PC-3 (cell line): Measurements from ENCODE around the gene UNCX. TPM values are rescaled to one million over a fixed set of nuclear protein-coding genes. Genes with fewer than 3 reads are reported as not detected.
A peak's percentile ranks its signal among the peaks of the same experiment; 100 is the strongest.

ENCODE experiments used
- ATAC-seq: fragments of 200-7000 bp; cut with Tn5 transposase; 2 replicates; pipeline ENCODE4 v1.9.1; 2020; ENCODE audit warnings: mild to moderate bottlenecking, moderate library complexity
- BruUV-seq: library from RNA; stranded (reverse); fragments of 400-500 nt; replicated peaks from 2 replicates; lab custom pipeline; 2021; lab: Mats Ljungman, UMichigan
- CTCF ChIA-PET: fragments of 300-600 bp; sonication (Branson Sonifier 250); formaldehyde crosslinking; loops from one replicate; lab custom pipeline; 2022; ENCODE audit warnings: antibody characterized with exemption; lab: Charles Lee
- POLR2A ChIA-PET: fragments of 300-600 bp; sonication (Branson Sonifier 250); formaldehyde crosslinking; loops from one replicate; lab custom pipeline; 2022; ENCODE audit warnings: antibody characterized with exemption; ENCODE audit not compliant: unreplicated experiment; lab: Charles Lee
- DNase-seq: peaks from one replicate; pipeline ENCODE4 v3.0.0-alpha.2; 2015
- H2AFZ ChIP-seq: fragments of 300-600 bp; sonication (generic); 2 replicates; pipeline ENCODE4 v1.6.0; 2016; ENCODE audit warnings: antibody characterized with exemption, low read length
- H3F3A ChIP-seq: fragments of 300-600 bp; sonication (generic); one replicate; pipeline ENCODE4 v1.6.0; 2017; ENCODE audit warnings: antibody characterized with exemption, low read length, control low read depth, mild to moderate bottlenecking; ENCODE audit not compliant: unreplicated experiment
- H3K27ac ChIP-seq: fragments of 300-600 bp; sonication (generic); 2 replicates; pipeline ENCODE4 v1.5.1; 2016; ENCODE audit warnings: mild to moderate bottlenecking, low read length
- H3K27me3 ChIP-seq: fragments of 300-600 bp; sonication (generic); 2 replicates; pipeline ENCODE4 v1.6.1; 2016; ENCODE audit warnings: low read length, mixed read lengths
- H3K36me3 ChIP-seq: fragments of 300-600 bp; sonication (generic); 2 replicates; pipeline ENCODE4 v1.6.1; 2016; ENCODE audit warnings: low read depth, mixed run types, low read length, mixed read lengths
- H3K4me1 ChIP-seq: fragments of 300-600 bp; sonication (generic); 2 replicates; pipeline ENCODE4 v1.5.1; 2016; ENCODE audit warnings: low read length; ENCODE audit not compliant: insufficient read depth
- H3K4me2 ChIP-seq: fragments of 300-600 bp; sonication (generic); 2 replicates; pipeline ENCODE4 v1.6.0; 2016; ENCODE audit warnings: low read length
- H3K4me3 ChIP-seq: fragments of 300-600 bp; sonication (generic); 2 replicates; pipeline ENCODE4 v1.5.1; 2016; ENCODE audit warnings: mild to moderate bottlenecking, low read length, mixed read lengths
- H3K79me2 ChIP-seq: fragments of 300-600 bp; sonication (generic); 2 replicates; pipeline ENCODE4 v1.6.1; 2017; ENCODE audit warnings: low read length, mixed read lengths
- H3K9ac ChIP-seq: fragments of 300-600 bp; sonication (generic); 2 replicates; pipeline ENCODE4 v1.6.0; 2016; ENCODE audit warnings: mild to moderate bottlenecking, low read length
- H3K9me2 ChIP-seq: fragments of 300-600 bp; sonication (generic); replicated peaks from 2 replicates; pipeline ENCODE4 v1.6.1; 2016; ENCODE audit warnings: mixed run types, low read length, mixed read lengths
- H3K9me3 ChIP-seq: fragments of 300-600 bp; sonication (generic); 2 replicates; pipeline ENCODE4 v1.6.1; 2016; ENCODE audit warnings: low read length, mixed read lengths
- H4K20me1 ChIP-seq: fragments of 300-600 bp; sonication (generic); 2 replicates; pipeline ENCODE4 v1.6.1; 2016; ENCODE audit warnings: low read length, mixed read lengths
- EZH2 ChIP-seq: fragments of 300-600 bp; sonication (generic); IDR thresholded peaks from one replicate; pipeline ENCODE4 v1.6.1; 2017; ENCODE audit warnings: antibody characterized with exemption, mild to moderate bottlenecking, low read length; ENCODE audit not compliant: unreplicated experiment
- EZH2phosphoT487 ChIP-seq: fragments of 300-600 bp; sonication (generic); IDR thresholded peaks from 2 replicates; pipeline ENCODE4 v1.6.1; 2018; ENCODE audit warnings: mild to moderate bottlenecking, antibody characterized with exemption, low read length, borderline replicate concordance
- intact Hi-C: fragments of 100-400 bp; cut with micrococcal nuclease; formaldehyde crosslinking; loops from 2 replicates; pipeline ENCODE4 v1.9.0; 2023
- total RNA-seq: library from RNA; depleted of rRNA; stranded (reverse); fragments of >200 nt; gene quantifications from 2 replicates; pipeline ENCODE4 v1.2.3, GENCODE V29; 2014
- TF ChIP-seq, protein P1 (sequence below): fragments of 300-600 bp; sonication (generic); conservative IDR thresholded peaks from 2 replicates; pipeline ENCODE4 v1.5.1; 2017; ENCODE audit warnings: antibody characterized with exemption, low read depth, mild to moderate bottlenecking, low read length

The UNCX gene
- total RNA-seq, 1 experiment from 2014 or later, result not detected

DNA sequence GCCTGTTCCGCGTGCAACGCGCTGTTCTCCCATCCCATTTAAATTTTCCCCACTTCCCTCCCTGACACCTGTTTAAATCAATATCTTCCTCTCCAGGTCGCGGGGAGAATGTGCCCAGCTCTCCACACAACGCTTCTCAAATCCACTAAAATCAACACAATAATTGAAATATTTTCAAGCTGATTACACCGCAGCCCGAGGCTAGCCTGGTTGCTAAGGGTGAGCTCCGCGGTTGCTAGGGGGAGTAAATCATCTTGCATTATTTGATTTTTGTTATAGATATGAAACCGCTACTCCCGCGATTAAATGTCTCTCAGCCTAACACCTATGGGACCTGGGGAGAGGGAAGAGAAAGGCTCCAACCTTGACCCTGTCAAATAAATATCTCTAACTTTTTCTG is 36.2 kb downstream of the UNCX start:
- no peaks in the 10 kb centered on the region for H3K9me2 ChIP-seq
- TF ChIP-seq, protein P1, sequence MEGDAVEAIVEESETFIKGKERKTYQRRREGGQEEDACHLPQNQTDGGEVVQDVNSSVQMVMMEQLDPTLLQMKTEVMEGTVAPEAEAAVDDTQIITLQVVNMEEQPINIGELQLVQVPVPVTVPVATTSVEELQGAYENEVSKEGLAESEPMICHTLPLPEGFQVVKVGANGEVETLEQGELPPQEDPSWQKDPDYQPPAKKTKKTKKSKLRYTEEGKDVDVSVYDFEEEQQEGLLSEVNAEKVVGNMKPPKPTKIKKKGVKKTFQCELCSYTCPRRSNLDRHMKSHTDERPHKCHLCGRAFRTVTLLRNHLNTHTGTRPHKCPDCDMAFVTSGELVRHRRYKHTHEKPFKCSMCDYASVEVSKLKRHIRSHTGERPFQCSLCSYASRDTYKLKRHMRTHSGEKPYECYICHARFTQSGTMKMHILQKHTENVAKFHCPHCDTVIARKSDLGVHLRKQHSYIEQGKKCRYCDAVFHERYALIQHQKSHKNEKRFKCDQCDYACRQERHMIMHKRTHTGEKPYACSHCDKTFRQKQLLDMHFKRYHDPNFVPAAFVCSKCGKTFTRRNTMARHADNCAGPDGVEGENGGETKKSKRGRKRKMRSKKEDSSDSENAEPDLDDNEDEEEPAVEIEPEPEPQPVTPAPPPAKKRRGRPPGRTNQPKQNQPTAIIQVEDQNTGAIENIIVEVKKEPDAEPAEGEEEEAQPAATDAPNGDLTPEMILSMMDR, result no peak
- TF ChIP-seq EZH2phosphoT487 (no peak), EZH2 (no peak)
- no TSS peak for BruUV-seq
- ChIA-PET CTCF (interaction anchor here (0.5 to 0.6 kb wide), 2 partner anchors 100 to 135 kb away, joined by 3 read pairs; no protein-coding TSS in a partner anchor), POLR2A (no interaction called here)
- H3K4me1 ChIP-seq, result peaks cover 6% of the 10 kb centered on the region; the same call in 1 of the 2 replicates
- H3K27me3 ChIP-seq, result peaks cover 69% of the 10 kb centered on the region
- H3K9ac ChIP-seq, result no peak overlapping the region
- no peak overlapping the region for H3K4me3 ChIP-seq
- H3K9me3 ChIP-seq, result no peaks in the 10 kb centered on the region
- DNase-seq, result peak; percentile 59
- H3F3A ChIP-seq, result no peaks in the 10 kb centered on the region
- no peak overlapping the region for H3K4me2 ChIP-seq
- no peaks in the 10 kb centered on the region for H3K36me3 ChIP-seq
- intact Hi-C loops, result no loop called here
- no peak overlapping the region for H2AFZ ChIP-seq
- no peak overlapping the region for H3K27ac ChIP-seq
- H4K20me1 ChIP-seq, result no peaks in the 10 kb centered on the region
- ATAC-seq, result peak; percentile 66
- no peaks in the 10 kb centered on the region for H3K79me2 ChIP-seq

- no peaks in the 10 kb centered on the region for H3K79me2 ChIP-seq
- H2AFZ ChIP-seq, result no peak overlapping the region
- peaks cover 6% of the 10 kb centered on the region; the same call in 1 of the 2 replicates for H3K4me1 ChIP-seq
- ATAC-seq (no peak), DNase-seq (no peak)
- no peaks in the 10 kb centered on the region for H3F3A ChIP-seq
- H3K9me3 ChIP-seq, result no peaks in the 10 kb centered on the region
- no peaks in the 10 kb centered on the region for H4K20me1 ChIP-seq
- TF ChIP-seq EZH2phosphoT487 (no peak), EZH2 (no peak)
- TF ChIP-seq, protein P1, result no peak
- intact Hi-C loops, result no loop called here
- H3K4me3 ChIP-seq, result no peak overlapping the region
- ChIA-PET POLR2A (no interaction called here), CTCF (interaction anchor here (0.5 to 0.6 kb wide), 2 partner anchors 99 to 134 kb away, joined by 3 read pairs; no protein-coding TSS in a partner anchor)
- H3K36me3 ChIP-seq, result no peaks in the 10 kb centered on the region
- no peak overlapping the region for H3K4me2 ChIP-seq
- H3K27me3 ChIP-seq, result peaks cover 64% of the 10 kb centered on the region
- no TSS peak for BruUV-seq
- no peak overlapping the region for H3K27ac ChIP-seq
- H3K9ac ChIP-seq, result no peak overlapping the region
- no peaks in the 10 kb centered on the region for H3K9me2 ChIP-seq
These were observed 36.7 kb downstream of the UNCX start for GRCh38 chr7:1269336-1269890.

DNA sequence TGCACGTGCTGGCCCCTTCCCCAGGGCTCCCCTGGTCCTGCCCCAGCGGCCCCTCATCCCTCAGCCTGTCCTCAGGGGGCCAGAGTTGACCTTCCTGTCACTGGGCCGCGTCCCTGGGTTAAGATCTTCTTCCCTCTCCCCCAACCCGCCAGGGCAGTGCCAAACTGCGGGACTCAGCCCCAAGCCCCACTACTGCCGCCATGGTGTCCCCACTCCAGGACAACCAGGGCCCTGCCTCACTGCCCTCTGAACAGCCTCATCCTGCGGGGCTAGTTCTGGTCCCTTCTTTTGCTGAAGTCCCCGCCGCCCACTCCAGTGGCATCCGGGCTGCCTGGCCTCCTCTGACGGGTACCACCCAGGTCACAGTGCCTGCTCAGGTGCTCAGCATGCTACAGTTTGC is 37.5 kb downstream of the UNCX start:
- Histone ChIP-seq H3K4me2 (no peak overlapping the region), H2AFZ (no peak overlapping the region), H3K9ac (no peak overlapping the region), H3K36me3 (no peaks in the 10 kb centered on the region), H3K4me3 (no peak overlapping the region), H4K20me1 (no peaks in the 10 kb centered on the region), H3K9me3 (no peaks in the 10 kb centered on the region), H3K4me1 (peaks cover 6% of the 10 kb centered on the region; the same call in 1 of the 2 replicates), H3K27me3 (peaks cover 58% of the 10 kb centered on the region), H3K79me2 (no peaks in the 10 kb centered on the region), H3K27ac (no peak overlapping the region), H3K9me2 (no peaks in the 10 kb centered on the region), H3F3A (no peaks in the 10 kb centered on the region)
- TF ChIP-seq EZH2 (no peak), EZH2phosphoT487 (no peak)
- TF ChIP-seq, protein P1, result no peak
- ChIA-PET POLR2A (no interaction called here), CTCF (no interaction called here)
- no TSS peak for BruUV-seq
- intact Hi-C loops, result no loop called here
- DNase-seq, result no peak
- ATAC-seq, result no peak
